Measurements from ENCODE around the gene RER1.

The RER1 gene

GRCh38 chr1:2407166-2407990 lies 15.7 kb downstream of the RER1 start:
- H3K9me3 ChIP-seq (ENCODE audit: control insufficient read depth, low read length): no peaks in the 10 kb centered on the region
- H3K27me3 ChIP-seq (replicated peaks; ENCODE audit: control insufficient read depth, insufficient read depth, low read length): no peaks in the 10 kb centered on the region
- peaks cover 6% of the 10 kb centered on the region for H3K4me1 ChIP-seq (ENCODE audit: control insufficient read depth, insufficient read depth, low read length)
- H3K4me3 ChIP-seq (ENCODE audit: low read length): no peak overlapping the region
- H3K9ac ChIP-seq (ENCODE audit: low read length): no peak overlapping the region
- peaks cover 62% of the 10 kb centered on the region for H3K36me3 ChIP-seq (ENCODE audit: control insufficient read depth, insufficient read depth, low read length, severe bottlenecking)
- no peak for DNase-seq (ENCODE audit: low read depth)

GRCh38 chr1:2407991-2408275 lies 16.3 kb downstream of the RER1 start:
- Histone ChIP-seq H3K4me1 (ENCODE audit: control insufficient read depth, insufficient read depth, low read length) (peaks cover 6% of the 10 kb centered on the region), H3K9ac (ENCODE audit: low read length) (no peak overlapping the region), H3K36me3 (ENCODE audit: control insufficient read depth, insufficient read depth, low read length, severe bottlenecking) (peaks cover 56% of the 10 kb centered on the region), H3K4me3 (ENCODE audit: low read length) (no peak overlapping the region), H3K27me3 (replicated peaks; ENCODE audit: control insufficient read depth, insufficient read depth, low read length) (no peaks in the 10 kb centered on the region), H3K9me3 (ENCODE audit: control insufficient read depth, low read length) (no peaks in the 10 kb centered on the region)
- DNase-seq (ENCODE audit: low read depth): no peak

GRCh38 chr1:2408456-2408855 lies 16.8 kb downstream of the RER1 start:
- Histone ChIP-seq H3K9ac (ENCODE audit: low read length) (no peak overlapping the region), H3K4me1 (ENCODE audit: control insufficient read depth, insufficient read depth, low read length) (peaks cover 6% of the 10 kb centered on the region), H3K36me3 (ENCODE audit: control insufficient read depth, insufficient read depth, low read length, severe bottlenecking) (peaks cover 51% of the 10 kb centered on the region), H3K4me3 (ENCODE audit: low read length) (no peak overlapping the region), H3K27me3 (replicated peaks; ENCODE audit: control insufficient read depth, insufficient read depth, low read length) (no peaks in the 10 kb centered on the region), H3K9me3 (ENCODE audit: control insufficient read depth, low read length) (no peaks in the 10 kb centered on the region)
- DNase-seq (ENCODE audit: low read depth): no peak

GRCh38 chr1:2408859-2409276 lies 17.2 kb downstream of the RER1 start:
- peaks cover 47% of the 10 kb centered on the region for H3K36me3 ChIP-seq (ENCODE audit: control insufficient read depth, insufficient read depth, low read length, severe bottlenecking)
- no peak overlapping the region for H3K9ac ChIP-seq (ENCODE audit: low read length)
- H3K9me3 ChIP-seq (ENCODE audit: control insufficient read depth, low read length): no peaks in the 10 kb centered on the region
- DNase-seq (ENCODE audit: low read depth): no peak
- H3K4me3 ChIP-seq (ENCODE audit: low read length): no peak overlapping the region
- H3K4me1 ChIP-seq (ENCODE audit: control insufficient read depth, insufficient read depth, low read length): peaks cover 6% of the 10 kb centered on the region
- H3K27me3 ChIP-seq (replicated peaks; ENCODE audit: control insufficient read depth, insufficient read depth, low read length): no peaks in the 10 kb centered on the region

DNA sequence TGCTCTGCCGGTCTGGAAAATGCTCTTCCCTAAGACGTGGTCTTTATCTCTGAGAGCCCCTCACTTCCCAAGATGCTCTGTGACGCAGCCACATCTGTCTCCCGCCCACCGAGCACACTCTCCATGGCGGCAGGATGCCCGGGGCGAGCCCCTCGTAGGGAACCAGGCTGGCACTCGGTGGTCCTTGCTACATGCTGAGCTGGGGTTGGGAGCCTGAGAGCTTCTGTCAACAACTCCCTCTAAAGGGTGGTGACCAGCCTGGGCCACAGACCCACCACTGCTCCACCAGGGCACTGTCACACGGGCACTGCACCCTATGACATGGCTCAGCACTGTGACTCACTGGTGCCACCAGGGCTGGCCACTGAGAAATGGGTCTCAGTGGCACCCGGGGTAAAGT lies 18.1 kb downstream of the RER1 start:
- no peak for DNase-seq (ENCODE audit: low read depth)
- Histone ChIP-seq H3K4me1 (ENCODE audit: control insufficient read depth, insufficient read depth, low read length) (peaks cover 9% of the 10 kb centered on the region), H3K4me3 (ENCODE audit: low read length) (no peak overlapping the region), H3K27me3 (replicated peaks; ENCODE audit: control insufficient read depth, insufficient read depth, low read length) (no peaks in the 10 kb centered on the region), H3K9ac (ENCODE audit: low read length) (no peak overlapping the region), H3K9me3 (ENCODE audit: control insufficient read depth, low read length) (no peaks in the 10 kb centered on the region), H3K36me3 (ENCODE audit: control insufficient read depth, insufficient read depth, low read length, severe bottlenecking) (peaks cover 38% of the 10 kb centered on the region)

- Histone ChIP-seq H3K4me3 (ENCODE audit: low read length) (peak overlapping the region; percentile 94), H3K36me3 (ENCODE audit: control insufficient read depth, insufficient read depth, low read length, severe bottlenecking) (peaks cover 18% of the 10 kb centered on the region), H3K4me1 (ENCODE audit: control insufficient read depth, insufficient read depth, low read length) (peaks cover 9% of the 10 kb centered on the region), H3K9ac (ENCODE audit: low read length) (peak overlapping the region; percentile 97), H3K27me3 (replicated peaks; ENCODE audit: control insufficient read depth, insufficient read depth, low read length) (peaks cover 13% of the 10 kb centered on the region), H3K9me3 (ENCODE audit: control insufficient read depth, low read length) (no peaks in the 10 kb centered on the region)
- no peak for DNase-seq (ENCODE audit: low read depth)
These were observed 20.3 kb downstream of the RER1 start for GRCh38 chr1:2411801-2412394.

- no peaks in the 10 kb centered on the region for H3K9me3 ChIP-seq (ENCODE audit: control insufficient read depth, low read length)
- peaks cover 9% of the 10 kb centered on the region for H3K4me1 ChIP-seq (ENCODE audit: control insufficient read depth, insufficient read depth, low read length)
- H3K36me3 ChIP-seq (ENCODE audit: control insufficient read depth, insufficient read depth, low read length, severe bottlenecking): peaks cover 14% of the 10 kb centered on the region
- DNase-seq (ENCODE audit: low read depth): peak; percentile 99
- peaks cover 16% of the 10 kb centered on the region for H3K27me3 ChIP-seq (replicated peaks; ENCODE audit: control insufficient read depth, insufficient read depth, low read length)
- peak within 1 kb of the TSS; percentile 97 for H3K9ac ChIP-seq (ENCODE audit: low read length)
- peak within 1 kb of the TSS; percentile 94 for H3K4me3 ChIP-seq (ENCODE audit: low read length)
These were observed 20.7 kb downstream of the RER1 start, which contains the start of gene PEX10 for GRCh38 chr1:2412395-2412772. PEX10 (minus strand) TSS chr1:2412564; CDS start chr1:2412502, 62 bp downstream.

GRCh38 chr1:2412773-2413494 lies 21.3 kb downstream of the RER1 start:
- H3K4me1 ChIP-seq (ENCODE audit: control insufficient read depth, insufficient read depth, low read length): peaks cover 9% of the 10 kb centered on the region
- DNase-seq (ENCODE audit: low read depth): peak; percentile 6

DNA sequence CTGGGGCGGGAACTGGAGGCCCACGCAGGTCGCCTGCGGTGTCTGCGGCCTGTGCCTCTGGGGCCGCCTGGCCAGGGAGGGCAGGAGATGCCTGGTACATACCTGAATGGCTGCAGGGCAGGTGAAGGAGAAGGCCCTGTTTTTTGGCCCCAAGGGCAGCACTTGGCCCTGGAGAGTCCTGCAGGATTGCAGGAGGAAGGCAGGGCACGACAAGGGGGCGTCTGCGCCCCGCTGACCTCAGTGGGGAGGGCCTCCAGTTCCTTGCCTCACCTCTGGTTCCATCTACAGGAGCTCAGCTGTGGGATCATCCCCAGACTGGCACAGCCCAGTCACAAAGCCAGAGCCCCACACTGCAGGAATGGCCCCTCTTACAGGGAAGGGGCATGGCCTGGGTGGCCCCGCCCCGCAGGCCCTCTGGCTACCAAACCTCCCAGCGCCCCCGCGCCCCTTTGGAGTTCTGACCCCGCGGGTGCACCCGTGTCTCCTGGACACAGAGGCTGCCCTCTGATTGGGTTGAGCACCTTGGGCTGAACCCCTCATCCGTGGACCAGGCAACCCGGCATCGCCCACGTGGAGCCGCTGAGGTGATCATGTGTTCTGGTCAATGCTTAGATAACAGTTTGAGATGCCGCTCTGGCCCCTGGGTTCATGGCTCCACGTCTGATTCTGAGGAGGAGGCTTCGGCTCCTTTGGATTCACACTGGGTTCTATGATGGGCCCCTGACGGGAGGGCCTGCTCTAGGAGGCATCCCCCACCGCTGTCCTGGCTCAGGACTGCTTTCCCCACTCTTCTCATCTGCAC lies 22.1 kb downstream of the RER1 start:
- Histone ChIP-seq H3K4me3 (ENCODE audit: low read length) (peak overlapping the region; percentile 94), H3K4me1 (ENCODE audit: control insufficient read depth, insufficient read depth, low read length) (peaks cover 9% of the 10 kb centered on the region), H3K27me3 (replicated peaks; ENCODE audit: control insufficient read depth, insufficient read depth, low read length) (peaks cover 29% of the 10 kb centered on the region), H3K36me3 (ENCODE audit: control insufficient read depth, insufficient read depth, low read length, severe bottlenecking) (peaks cover 3% of the 10 kb centered on the region), H3K9me3 (ENCODE audit: control insufficient read depth, low read length) (no peaks in the 10 kb centered on the region), H3K9ac (ENCODE audit: low read length) (peak overlapping the region; percentile 97)
- no peak for DNase-seq (ENCODE audit: low read depth)

More at GRCh38 chr1:2412773-2413494, 21.3 kb downstream of the RER1 start:
- H3K4me3 ChIP-seq (ENCODE audit: low read length): peak overlapping the region; percentile 94
- peaks cover 10% of the 10 kb centered on the region for H3K36me3 ChIP-seq (ENCODE audit: control insufficient read depth, insufficient read depth, low read length, severe bottlenecking)
- H3K27me3 ChIP-seq (replicated peaks; ENCODE audit: control insufficient read depth, insufficient read depth, low read length): peaks cover 22% of the 10 kb centered on the region
- H3K9me3 ChIP-seq (ENCODE audit: control insufficient read depth, low read length): no peaks in the 10 kb centered on the region
- peak overlapping the region; percentile 97 for H3K9ac ChIP-seq (ENCODE audit: low read length)

DNA sequence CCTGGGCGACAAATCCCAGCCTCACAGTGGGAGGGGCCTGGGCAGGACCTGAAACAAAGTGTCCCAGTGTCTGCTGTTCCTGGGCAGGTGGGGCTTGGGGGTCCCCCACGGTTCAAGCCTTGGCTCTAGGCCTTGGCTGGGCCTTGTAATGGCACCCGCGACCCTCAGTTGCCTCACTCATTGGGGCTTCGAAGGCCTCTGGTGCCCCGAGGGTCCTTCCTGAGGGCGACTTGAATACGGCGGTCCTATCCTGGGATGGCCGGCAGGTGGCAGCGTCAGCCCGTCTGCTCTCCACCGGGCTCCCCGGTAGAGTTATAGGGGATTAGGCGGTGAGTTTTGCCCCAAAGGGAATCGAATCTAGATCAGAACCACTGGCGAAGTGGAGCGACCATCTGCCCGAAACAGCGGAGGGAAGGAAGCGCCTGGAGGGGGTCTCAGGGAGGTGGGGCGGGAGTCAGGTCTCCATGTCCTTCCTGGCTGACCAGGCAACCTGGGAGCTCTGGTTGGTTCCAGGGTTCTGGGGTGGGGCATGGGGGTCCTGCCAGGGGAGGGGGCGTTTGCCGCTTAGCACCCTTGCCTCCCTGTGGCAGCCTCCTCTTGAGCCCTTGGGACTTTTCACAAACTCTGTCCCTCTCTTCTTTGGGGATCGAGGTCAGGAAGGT lies 22.8 kb downstream of the RER1 start:
- H3K4me3 ChIP-seq (ENCODE audit: low read length): no peak overlapping the region
- H3K9me3 ChIP-seq (ENCODE audit: control insufficient read depth, low read length): no peaks in the 10 kb centered on the region
- peaks cover 9% of the 10 kb centered on the region for H3K4me1 ChIP-seq (ENCODE audit: control insufficient read depth, insufficient read depth, low read length)
- peaks cover 36% of the 10 kb centered on the region for H3K27me3 ChIP-seq (replicated peaks; ENCODE audit: control insufficient read depth, insufficient read depth, low read length)
- DNase-seq (ENCODE audit: low read depth): peak; percentile 84
- no peaks in the 10 kb centered on the region for H3K36me3 ChIP-seq (ENCODE audit: control insufficient read depth, insufficient read depth, low read length, severe bottlenecking)
- no peak overlapping the region for H3K9ac ChIP-seq (ENCODE audit: low read length)
